ENCODE results near the gene TOGARAM2.

Gene TOGARAM2

DNA sequence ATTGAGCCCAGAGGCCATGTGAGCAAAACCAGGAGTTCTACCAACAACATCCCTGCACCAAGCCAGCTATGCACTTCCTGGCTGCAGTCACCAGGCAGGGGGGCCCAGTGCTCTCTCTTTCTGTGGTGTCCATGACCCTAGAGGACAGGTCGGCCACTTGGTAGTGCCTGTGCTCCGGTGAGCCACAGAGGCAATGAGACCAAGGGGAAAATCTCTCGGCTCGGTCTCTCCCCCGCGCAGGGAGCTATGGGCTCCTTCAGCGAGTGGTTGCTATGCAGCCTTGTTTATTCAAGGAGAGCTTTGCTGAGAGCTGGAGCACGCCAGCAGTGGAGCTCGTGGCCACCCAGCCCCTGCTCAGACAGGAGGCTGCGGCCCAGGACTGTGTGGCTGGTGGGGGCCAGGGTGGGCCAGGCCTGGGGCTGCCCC is at the start of gene TOGARAM2:
Gene TOGARAM2, plus strand, starts transcription at position 283 of the 426 bp plus-strand sequence. CDS start 13,537 bp downstream, outside the sequence.
- DNase-seq (ENCODE audit: low read depth, low spot score), result no peak

DNA sequence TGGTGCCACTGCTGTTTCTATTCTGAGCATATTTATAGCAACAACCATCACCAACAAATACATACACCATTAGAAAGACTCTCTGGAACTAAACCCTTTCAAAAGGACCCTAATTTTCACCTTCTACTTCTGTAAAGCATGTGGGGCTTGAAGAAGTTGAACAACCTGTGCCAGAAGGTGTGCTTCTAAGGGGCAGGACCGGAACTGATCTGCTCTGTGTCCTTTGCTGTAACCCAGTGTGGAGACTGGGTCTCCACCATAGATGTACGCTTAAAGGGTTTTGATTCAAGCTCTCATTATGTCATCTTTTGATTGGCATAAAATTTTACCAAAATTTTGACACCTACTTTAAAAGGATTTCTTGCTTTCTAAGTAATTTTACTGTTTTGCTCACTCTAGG is 46.3 kb upstream of the TOGARAM2 start:
- H3K27ac ChIP-seq, result no peak overlapping the region
- DNase-seq (ENCODE audit: low read depth, low spot score), result no peak

More for the DNA sequence above, at the start of gene TOGARAM2:
- no peak within 1 kb of the TSS for H3K27ac ChIP-seq

DNA sequence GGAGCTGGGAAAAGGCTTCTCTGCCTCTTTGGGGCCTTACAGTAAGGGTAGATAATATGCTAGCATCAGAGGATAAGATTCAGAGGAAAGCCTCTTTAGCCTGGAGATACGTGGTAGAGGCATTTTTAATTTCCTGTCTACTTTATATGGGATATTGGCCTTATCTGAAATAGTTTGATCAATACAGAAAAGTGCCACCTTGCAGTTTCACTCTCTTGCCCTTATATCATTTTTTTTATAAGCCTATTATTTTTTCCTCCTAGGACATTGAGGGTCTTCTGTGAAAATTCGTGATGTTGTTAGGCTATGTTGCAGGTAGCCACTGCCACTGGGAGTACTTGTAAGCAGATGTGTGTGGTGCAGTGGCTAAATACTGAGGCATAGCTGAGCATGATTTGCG is 40.1 kb upstream of the TOGARAM2 start:
- no peak overlapping the region for H3K27ac ChIP-seq
- no peak for DNase-seq (ENCODE audit: low read depth, low spot score)

DNA sequence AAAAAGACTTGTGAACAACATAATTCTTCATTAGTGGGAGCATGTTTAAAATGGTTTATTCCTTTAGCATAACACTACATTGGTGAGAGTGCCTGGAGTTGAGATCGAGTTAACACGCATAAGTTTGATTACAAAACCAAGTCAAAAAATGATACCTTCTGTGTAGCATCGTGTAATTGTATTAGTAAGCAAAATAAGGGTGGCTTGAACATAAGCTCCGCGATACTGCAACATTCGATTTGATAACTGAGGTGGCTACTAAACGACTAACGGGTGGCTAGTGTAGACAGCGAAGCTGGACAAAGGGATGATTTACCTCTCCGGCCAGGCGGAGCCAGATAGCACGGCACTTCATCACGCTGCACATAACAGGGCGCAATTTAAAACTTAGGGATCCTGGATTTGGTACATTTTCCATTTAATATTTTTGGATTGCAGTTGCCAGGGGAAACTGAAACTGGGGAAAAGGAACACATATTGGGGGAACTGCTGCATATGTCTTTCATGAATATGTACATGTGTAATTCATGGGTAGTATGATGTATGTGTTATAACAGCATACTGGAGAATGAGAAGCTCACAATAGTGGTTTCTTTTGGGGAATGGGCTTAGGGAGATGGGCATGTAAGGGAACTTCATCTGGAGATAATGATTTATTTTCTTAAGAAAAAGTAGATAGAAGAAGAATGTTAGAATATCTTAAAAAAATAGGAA is 36.4 kb upstream of the TOGARAM2 start:
- no peak for DNase-seq (ENCODE audit: low read depth, low spot score)
- H3K27ac ChIP-seq, result no peak overlapping the region

DNA sequence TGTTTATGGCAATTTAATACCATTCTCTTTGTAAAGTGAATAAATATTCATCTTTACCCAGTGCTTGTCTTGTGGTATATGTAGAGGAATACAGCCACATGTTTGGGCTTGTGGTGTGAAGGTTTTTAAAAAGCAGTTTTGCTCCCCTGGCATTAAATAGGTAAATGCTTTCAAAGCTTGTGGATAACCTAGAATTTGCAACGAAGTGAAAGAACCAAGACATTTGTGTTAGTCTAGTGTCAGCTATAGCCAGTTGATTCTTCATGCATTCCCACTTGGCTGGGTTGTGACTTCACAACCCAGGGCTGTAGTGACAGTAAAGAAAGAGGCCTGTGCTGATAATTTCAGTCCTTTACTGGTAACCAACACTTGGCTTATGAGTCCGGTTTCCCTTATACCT is 32.9 kb upstream of the TOGARAM2 start:
- no peak for DNase-seq (ENCODE audit: low read depth, low spot score)
- H3K27ac ChIP-seq, result no peak overlapping the region

DNA sequence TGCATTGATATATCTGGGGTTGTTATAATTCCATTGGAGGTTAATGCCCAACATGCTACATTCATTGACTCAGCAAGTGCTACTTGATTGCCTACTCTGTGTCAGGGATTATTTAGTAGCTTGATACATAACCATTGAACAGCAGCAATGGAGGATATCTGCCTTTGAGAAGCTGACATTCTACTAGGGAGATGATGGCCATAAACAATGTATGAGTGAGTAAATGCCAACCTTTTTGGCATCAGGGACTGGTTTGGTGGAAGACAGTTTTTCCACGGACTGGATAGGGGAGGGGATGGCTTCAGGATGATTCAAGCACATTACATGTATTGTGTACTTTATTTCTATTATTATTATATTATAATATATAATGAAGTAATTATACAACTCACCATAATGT is 31.9 kb upstream of the TOGARAM2 start:
- no peak for DNase-seq (ENCODE audit: low read depth, low spot score)
- no peak overlapping the region for H3K27ac ChIP-seq

DNA sequence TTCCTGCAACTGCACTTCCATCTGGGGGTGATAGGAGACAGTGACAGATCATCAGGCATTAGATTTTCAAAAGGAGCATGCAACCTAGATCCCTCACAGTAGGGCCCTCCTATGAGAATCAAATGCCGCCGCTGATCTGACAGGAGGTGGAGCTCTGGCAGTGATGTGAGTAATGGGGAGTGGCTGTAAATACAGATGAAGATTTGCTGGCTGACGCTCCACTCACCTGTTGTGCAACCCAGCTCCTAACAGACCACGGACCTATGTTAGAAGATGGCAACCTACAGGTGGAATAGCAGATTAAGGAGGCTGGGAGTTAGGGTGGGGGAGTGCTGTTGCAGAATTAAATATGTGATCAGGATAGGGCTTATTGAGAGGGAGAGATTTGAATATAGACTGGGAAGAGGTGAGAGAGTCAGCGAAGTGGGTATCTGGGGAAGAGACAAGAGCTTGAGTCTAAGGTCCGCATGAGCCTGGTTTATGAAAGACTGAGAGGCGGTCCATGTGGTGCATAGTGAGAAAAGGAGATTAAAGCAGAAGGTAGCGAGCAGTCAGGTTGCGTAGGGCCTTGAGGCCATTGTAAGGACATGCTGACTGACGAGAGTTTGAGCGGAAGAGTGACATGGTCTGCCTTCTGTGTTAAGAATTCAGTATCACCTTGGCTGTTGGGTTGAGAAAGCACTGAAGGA is 31.3 kb upstream of the TOGARAM2 start:
- DNase-seq (ENCODE audit: low read depth, low spot score), result no peak
- H3K27ac ChIP-seq, result no peak overlapping the region

DNA sequence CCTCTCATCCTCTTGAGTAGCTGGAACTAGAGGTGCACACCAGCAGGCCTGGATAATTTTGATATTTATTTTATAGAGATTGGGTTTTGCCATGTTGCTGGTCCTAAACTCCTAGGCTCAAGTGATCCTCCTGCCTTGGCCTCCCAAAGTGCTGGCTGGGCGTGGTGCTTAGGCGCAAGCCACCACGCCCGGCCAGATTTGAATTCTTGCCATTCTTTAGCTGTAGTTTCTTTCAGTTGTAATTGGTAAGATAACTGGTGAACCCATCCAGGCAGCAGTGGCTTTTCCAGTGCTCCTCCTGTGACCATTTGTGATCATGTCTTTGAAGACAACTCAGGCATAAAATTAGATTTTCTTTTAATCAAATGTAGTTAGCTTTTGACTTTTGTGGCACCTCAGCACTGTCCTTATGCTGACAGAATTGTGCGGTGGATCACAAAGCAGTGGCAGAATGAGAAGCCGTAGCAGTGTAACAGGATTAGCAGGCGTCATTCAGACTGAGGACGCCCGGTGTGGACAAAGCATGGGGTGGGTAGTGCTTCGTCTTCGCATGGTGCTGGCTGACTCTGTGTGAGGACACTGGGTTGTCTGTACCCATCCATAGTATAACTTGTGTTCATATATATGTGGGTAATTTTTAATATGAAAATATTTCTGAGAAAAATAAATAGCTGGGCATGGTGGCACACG is 30.0 kb upstream of the TOGARAM2 start:
- no peak overlapping the region for H3K27ac ChIP-seq

DNA sequence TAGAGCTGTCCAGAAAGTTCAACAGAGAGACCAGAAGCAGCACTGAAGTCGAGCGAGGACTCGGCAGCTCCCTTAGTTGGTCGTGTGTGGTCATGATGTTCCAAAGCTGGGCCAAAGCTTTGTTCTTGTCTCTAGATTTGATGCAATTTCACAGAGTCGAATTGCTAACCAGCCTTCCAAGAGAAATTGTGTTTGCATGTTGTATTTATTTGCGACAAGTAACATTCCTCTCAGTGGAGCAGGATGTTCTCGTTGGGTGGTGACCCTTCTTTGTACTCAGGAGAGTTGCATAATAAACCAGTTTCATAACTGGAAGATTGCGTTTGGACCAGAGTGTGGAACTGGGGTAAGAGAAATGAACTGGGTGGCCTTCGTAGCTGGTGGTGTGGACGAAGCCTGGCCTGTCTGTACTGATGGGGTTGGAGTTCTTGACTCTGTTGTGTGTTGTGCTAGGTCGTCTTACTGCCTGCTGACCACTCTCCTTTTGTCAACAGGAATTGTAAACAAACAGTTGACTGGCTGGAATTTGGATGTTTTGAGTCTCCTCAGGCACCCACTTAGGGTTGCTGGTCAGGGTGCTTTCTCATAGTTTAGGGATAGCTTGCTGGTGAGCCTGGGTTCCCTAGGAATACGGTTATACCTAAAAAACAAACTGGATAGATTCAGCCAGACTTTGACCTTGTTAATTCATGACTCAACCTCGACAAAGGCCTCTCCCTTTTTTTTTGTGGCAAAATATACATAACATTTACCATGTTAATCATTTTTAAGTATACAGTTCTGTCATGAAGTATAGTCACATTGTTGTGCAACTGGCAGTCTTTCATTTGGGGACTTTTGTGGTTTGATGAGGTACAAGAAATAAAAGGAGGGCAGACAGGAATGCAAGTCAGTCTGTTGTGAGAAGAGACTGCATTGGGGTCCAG is 28.9 kb upstream of the TOGARAM2 start:
- DNase-seq (ENCODE audit: low read depth, low spot score), result no peak
- H3K27ac ChIP-seq, result no peak overlapping the region

More for the DNA sequence above, 30.0 kb upstream of the TOGARAM2 start:
- DNase-seq (ENCODE audit: low read depth, low spot score), result no peak

DNA sequence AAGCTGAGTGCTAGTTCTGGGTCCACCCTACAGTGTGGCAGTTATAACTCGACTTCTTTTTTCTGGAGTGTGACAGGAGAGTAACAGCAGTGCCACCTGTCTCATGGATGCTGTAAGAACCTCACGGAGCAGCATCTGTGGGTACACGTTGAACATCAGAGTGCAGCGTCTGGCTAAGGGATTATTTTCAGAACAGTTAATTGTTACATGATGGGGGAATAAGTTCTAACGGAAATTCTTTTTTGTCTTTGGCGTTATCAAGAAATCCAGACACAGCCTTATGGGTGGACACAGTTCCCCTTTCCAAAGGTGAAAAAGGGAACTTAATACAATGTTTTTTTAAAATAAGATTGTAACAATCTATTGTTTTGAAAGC is 28.3 kb upstream of the TOGARAM2 start:
- DNase-seq (ENCODE audit: low read depth, low spot score), result no peak
- H3K27ac ChIP-seq, result no peak overlapping the region

DNA sequence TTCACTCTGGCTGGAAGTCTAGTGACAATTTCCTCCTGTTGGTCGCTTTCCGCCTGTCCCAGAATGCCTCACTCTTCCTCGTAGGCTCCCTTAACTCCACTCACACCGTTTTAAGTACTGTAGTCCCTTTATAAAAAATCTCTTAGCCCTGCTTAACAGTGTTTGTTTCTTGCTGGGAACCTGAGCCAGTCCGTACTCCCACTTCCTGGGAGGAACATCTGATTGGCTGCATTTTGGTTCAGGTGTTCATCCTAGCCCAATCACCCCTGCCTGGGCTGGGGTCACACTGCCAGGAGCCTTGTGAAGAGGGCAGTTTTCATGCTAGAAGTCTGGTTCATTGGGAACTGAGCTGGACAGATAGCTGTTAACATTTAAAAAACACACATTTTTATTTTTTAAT is 25.6 kb upstream of the TOGARAM2 start:
- no peak overlapping the region for H3K27ac ChIP-seq
- no peak for DNase-seq (ENCODE audit: low read depth, low spot score)

DNA sequence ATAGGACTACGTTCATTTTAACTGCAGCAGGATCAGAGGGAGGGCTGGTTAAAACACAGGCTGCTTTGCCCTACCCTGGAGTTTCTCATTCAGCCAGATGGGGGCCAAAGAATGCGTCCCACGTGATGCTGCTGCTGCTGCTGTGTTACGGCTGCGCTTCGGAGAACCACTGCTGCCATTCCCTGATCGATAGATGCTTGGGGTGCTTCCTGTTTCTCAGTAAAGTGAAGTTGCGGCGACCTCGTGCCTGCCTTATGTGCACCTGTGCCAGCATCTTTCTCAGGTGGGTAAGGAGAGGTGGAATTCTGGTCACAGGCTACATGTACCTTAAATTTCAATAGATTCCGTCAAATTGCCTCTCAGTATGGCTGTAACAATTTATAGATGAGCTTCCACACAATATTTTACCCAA is 24.7 kb upstream of the TOGARAM2 start:
- no peak for DNase-seq (ENCODE audit: low read depth, low spot score)
- no peak overlapping the region for H3K27ac ChIP-seq

DNA sequence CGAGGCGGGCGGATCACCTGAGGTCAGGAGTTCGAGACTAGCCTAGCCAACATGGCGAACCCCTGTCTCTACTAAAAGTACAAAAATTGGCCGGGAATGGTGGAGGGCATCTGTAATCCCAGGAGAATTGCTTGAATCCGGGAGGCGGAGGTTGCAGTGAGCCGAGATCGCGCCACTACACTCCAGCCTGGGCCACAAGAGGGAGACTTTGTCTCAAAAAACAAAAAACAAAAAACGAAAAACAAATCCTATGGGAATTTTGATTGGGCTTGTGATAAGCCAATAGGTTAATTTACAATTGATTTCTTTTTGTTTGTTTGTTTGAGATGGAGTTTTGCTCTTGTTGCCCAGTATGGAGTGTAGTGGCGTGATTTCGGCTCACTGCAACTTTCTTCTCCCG is 24.2 kb upstream of the TOGARAM2 start:
- DNase-seq (ENCODE audit: low read depth, low spot score), result no peak
- no peak overlapping the region for H3K27ac ChIP-seq

DNA sequence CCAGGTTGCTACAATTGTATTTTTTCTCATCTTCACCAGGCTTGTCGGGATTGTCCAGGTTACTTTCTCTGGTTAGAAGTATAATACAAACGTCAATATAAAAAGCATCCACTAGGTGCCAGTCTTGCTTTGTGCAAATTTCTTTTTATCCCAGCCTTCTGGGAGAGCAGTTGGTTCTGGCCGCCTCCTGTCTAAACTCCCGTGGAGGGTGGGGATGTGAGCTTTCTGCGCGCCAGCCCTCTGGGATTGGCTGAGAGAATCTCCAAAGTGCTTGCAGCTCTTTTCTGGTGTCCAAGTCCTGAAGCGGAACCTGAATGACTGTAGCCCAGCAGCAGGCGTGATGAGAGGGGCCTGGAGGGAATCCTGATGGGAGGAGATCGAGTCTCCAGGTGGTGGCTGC is 22.4 kb upstream of the TOGARAM2 start:
- H3K27ac ChIP-seq, result no peak overlapping the region
- DNase-seq (ENCODE audit: low read depth, low spot score), result no peak

DNA sequence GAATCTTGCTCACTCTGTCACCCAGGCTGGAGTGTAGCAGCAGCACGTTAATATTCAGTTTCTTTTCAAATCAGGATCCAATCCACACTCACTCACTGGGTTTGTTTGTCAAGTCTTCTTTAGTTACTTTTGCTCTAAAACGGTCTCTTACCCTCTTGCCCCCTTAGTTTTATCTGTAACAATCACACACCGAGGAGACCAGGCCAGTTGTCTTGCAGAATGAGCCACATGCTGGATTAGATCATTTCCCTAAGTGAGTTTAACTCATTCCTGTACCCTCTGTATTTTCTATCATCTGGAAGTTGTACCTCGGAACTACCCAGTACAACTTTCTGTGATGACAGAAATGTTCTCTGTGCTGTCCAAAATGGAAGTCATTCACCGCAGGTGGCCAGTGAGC is 20.7 kb upstream of the TOGARAM2 start:
- no peak overlapping the region for H3K27ac ChIP-seq
- DNase-seq (ENCODE audit: low read depth, low spot score), result no peak

DNA sequence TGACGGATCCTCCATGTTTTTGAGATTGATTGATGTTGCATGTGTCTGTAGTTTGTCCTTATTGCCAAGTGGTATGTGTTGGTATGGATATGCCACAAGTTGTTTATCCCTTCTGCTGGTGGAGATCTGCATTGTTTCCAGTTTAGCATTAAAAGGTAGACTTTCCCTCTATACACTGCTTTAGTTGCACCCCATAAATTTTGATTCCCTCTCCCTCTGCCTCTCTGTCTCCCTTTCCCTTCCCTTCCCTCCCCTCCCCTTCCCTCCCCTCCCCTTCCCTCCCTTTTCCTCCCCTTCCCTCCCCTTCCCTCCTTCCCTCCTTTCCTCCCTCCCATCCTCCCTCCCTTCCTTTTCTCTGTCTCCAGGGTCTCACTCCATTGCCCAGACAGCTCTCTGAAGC is 18.6 kb upstream of the TOGARAM2 start:
- no peak overlapping the region for H3K27ac ChIP-seq
- no peak for DNase-seq (ENCODE audit: low read depth, low spot score)

DNA sequence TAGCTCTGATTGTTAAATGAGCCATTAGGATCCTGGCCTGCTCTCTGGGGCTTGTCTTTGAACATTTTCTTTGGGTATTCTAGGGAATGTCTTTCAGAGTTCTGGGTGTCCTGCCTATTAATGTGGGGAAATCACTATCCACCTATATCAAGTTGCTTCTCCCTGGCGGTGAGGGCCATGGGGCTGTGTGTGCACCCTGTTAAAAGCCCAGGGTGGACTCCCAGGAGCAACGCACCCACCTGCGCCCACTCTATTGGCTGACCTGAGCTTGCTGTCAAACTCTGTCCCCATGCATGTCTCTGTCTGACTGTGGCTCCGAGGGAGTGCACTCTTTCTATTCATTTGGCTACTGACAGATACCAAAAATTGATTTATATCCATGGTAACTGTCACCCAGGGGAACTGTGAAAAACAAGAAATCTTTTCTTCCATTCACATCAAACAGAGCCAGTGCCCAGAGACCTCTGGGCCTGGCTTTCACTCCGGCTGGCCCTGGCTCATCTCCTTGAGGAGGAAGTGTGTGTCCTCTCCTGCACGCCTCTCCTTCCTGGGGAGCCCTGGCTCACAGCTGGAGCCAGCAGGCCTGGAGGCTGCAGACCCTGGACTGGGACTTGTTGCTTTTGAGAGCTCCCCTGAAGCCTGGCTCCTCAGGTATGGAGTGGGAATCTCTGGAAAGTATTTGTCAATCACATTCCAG is 10.5 kb upstream of the TOGARAM2 start:
- H3K27ac ChIP-seq, result no peak overlapping the region
- DNase-seq (ENCODE audit: low read depth, low spot score), result no peak

DNA sequence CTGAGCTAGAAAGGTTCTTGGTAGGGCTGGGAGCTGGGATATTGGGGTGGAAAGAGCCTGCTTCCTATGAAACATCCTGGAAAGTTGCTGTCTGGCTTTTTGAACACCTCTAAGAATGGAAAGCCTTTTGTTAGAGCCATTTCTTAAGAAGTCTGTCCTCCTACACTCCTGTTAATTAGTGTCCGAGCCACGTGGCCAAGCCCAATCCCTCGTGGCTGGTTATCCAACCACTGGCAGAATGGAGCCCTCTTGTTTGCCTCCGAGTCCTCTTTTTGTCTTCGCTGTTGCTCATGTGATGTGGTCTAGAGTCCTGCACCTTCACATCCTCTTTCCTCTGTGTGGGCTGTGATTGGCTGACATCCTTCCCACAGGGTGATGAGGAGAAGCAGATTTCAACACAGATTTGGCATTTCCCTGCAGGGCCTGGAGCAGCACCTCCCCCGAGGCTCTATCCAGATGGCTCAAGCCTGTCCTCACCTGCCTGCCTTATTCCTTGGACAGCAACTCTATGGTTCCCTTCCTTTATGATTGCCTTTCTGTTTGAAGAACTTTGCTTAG is 8.2 kb upstream of the TOGARAM2 start:
- DNase-seq (ENCODE audit: low read depth, low spot score), result no peak
- H3K27ac ChIP-seq, result no peak overlapping the region

DNA sequence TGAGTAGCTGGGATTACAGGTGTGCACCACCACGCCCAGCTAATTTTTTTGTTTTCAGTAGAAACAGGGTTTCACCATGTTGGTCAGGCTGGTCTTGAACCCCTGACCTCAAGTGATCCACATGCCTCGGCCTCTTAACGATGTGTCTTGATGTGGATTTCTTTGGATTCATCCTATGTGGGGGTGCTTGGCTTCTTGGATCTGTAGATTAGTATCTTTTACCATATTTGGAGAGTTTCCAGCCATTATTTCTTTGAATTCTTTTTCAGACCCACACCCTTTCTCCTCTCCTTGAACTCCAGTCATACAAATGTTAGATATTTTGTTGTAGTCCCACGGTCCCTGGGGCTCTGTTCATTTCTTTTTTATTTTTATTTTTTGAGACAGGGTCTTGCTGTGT is 6.8 kb upstream of the TOGARAM2 start:
- no peak overlapping the region for H3K27ac ChIP-seq
- no peak for DNase-seq (ENCODE audit: low read depth, low spot score)
